HG03039 (cell line): ENCODE measurements around the gene DTWD2.
"Not testable (repeated sequence)": the region's sequence is repeated elsewhere in the genome, so short reads cannot be mapped to it uniquely, and the experiment has no call there.

Source experiments
- ATAC-seq: cut with Tn5 transposase; IDR thresholded peaks from one replicate; pipeline ENCODE4 v1.9.1; 2021; ENCODE audit warnings: mild to moderate bottlenecking, moderate library complexity; ENCODE audit not compliant: unreplicated experiment

DTWD2 gene

DNA sequence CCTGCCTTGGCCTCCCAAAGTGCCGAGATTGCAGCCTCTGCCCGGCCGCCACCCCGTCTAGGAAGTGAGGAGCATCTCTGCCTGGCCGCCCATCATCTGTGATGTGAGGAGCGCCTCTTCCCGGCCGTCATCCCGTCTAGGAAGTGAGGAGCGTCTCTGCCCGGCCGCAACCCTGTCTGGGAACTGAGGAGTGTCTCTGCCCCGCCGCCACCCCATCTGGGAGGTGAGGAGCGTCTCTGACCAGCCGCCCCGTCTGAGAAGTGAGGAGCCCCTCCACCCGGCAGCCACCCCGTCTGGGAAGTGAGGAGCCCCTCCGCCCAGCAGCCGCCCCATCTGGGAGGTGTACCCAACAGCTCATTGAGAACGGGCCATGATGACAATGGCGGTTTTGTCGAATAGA lies 10.5 kb upstream of the DTWD2 start:
- ATAC-seq, result not testable (repeated sequence)

DNA sequence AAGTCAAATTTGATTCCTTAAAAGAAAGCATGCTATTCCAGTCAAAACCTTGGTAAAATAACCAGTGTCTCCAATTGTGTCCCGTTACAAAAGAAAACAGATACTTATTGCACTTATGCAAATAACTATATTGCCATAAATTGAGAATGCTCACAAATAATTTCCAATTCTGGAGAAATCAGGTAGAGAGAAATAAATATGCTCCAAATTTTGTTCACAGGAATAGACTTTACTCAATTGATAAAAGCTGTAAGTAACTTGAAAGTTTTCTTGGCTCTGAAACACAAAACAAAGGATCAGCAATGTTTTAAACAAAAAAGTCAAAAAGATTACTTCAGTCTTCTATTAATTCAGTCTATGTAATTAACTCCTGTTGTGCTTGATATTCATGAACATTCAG lies 7.8 kb upstream of the DTWD2 start:
- no peak for ATAC-seq

GRCh38 chr5:118994595-118994994 lies 6.2 kb upstream of the DTWD2 start:
- no peak for ATAC-seq

DNA sequence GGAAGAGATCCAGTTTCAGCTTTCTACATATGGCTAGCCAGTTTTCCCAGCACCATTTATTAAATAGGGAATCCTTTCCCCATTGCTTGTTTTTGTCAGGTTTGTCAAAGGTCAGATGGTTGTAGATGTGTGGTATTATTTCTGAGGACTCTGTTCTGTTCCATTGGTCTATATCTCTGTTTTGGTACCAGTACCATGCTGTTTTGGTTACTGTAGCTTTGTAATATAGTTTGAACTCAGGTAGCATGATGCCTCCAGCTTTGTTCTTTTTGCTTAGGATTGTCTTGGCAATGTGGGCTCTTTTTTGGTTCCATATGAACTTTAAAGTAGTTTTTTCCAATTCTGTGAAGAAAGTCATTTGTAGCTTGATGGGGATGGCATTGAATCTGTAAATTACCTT lies 4.8 kb upstream of the DTWD2 start:
- not testable (repeated sequence) for ATAC-seq

- ATAC-seq, result not testable (repeated sequence)
Observed at GRCh38 chr5:118992055-118992454, 3.7 kb upstream of the DTWD2 start.

- ATAC-seq, result no peak
Observed at GRCh38 chr5:118990582-118990981, 2.2 kb upstream of the DTWD2 start.

- no peak for ATAC-seq
Observed at GRCh38 chr5:118989816-118990215, 1.5 kb upstream of the DTWD2 start.

DNA sequence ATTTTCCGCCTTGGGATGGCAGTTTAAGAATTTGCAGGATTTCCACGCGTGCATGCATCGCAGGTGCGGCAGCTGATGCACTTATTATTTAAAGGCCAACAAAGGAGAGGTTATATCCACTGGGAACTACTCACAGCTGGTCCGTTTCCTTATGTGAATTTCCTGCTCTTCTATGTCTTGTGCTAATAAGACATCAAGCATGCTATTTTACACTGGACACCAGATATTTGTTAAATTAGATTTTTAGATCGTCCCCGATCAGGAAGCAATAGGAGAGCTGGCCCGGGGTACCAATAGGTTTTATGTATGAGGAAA lies 476 bp upstream of the DTWD2 start:
- ATAC-seq, result no peak

GRCh38 chr5:118984602-118985001 lies 3.7 kb downstream of the DTWD2 start:
- no peak for ATAC-seq

DNA sequence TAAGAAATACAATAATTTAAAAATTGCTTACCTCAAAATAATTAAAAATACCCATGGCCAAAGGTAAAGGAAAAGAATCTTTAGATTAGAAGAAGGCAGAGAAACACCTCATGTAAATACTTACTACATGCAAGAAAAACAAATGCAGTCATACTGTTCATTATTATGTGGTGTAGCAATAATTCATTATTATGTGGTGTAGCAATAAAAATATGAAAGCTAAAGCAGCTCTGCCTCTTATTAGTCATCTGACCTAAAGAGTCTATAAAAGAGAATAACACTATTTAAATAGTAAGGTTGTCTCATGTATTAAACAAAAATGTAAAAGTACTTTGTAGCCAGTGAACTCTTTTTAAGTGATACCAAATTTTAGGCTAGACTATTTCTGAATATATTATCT lies 6.6 kb downstream of the DTWD2 start:
- ATAC-seq, result no peak

DNA sequence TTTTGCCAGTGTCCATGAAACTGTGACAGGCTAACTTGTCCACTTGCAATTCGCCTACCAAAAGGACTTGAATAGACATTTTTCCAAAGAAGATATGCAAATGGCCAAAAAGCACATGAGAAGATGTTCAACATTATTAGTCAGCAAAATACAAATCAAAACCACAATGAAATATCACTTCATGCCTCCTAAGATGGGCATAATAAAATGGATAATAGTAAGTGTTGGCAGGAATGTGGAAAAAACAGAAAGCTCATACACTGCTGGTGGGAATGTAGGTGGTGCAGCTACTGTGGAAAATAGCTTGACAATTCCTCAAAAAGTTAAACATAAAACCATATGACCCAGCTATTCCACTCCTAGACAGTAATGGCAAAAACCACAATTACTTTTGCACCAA lies 7.9 kb downstream of the DTWD2 start:
- ATAC-seq, result no peak

DNA sequence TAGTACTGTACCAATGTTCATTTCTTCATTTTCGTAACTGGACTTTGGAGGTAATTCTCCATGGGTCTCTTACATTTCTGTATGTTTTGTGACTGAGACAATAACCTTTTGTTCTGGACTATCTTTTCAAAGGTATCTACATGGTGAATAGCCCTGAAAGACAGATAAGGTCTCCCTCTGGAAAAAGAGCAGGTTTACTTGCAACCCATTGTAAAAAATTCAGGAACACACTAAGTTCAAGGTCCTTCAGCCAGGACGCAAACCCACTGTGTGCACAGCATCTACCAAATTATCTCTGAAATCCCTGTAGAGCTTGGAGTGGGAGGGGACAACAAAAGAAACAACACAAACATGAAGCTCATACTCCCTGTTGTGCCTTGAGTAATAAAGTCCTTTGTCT lies 8.3 kb downstream of the DTWD2 start:
- ATAC-seq, result no peak

DNA sequence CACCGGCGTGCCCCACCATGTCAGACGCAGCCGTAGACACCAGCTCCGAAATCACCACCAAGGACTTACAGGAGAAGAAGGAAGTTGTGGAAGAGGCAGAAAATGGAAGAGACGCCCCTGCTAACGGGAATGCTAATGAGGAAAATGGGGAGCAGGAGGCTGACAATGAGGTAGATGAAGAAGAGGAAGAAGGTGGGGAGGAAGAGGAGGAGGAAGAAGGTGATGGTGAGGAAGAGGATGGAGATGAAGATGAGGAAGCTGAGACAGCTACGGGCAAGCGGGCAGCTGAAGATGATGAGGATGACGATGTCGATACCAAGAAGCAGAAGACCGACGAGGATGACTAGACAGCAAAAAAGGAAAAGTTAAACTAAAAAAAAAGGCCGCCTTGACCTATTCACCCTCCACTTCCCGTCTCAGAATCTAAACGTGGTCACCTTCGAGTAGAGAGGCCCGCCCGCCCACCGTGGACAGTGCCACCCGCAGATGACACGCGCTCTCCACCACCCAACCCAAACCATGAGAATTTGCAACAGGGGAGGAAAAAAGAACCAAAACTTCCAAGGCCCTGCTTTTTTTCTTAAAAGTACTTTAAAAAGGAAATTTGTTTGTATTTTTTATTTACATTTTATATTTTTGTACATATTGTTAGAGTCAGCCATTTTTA lies 14.4 kb downstream of the DTWD2 start:
- ATAC-seq, result not testable (repeated sequence)

DNA sequence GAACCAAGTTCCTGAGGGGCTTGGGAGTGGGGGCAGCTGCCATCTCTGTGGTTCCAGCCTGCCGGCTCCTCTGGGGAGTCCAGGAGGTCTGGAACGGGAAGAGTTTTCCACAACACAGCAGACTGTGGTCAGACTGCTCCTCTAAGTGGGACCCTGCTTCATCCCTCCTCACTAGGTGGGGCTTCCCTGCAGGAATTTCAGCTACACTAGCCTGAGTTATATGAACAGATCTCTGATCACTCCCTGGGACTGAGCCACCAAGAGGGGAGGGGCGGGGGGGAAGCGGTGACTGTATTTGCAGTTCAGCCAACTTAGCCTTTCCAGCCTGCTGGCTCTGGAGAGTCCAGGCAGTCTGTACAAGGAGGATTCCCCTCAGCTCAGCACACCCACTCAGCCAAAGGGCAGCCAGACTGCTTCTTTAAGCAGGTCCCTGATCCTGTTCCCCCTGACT lies 19.4 kb downstream of the DTWD2 start:
- ATAC-seq, result no peak

DNA sequence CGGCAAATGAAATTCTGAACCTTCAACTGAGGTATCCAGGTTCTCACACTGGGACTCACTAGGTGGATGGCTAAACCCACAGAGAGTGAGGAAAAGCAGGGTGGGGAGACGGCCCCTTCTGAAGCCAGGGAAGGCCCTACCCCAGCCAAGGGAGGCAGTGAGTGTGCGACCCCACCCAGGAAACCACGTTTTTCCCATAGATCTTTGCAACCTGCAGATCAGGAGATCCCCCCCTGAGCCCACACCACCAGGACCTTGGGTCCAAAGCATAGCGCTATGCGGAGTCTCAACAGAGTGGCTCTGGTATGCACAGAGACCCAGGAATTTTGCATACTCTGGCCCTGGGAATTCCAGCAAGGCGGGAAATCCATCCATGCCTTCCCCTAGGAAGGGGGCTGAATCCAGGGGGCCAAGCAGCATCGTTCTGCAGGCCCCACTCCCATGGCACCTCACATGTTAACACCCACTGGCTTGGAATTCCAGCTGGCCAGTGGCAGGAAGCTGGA lies 19.9 kb downstream of the DTWD2 start:
- no peak for ATAC-seq

DNA sequence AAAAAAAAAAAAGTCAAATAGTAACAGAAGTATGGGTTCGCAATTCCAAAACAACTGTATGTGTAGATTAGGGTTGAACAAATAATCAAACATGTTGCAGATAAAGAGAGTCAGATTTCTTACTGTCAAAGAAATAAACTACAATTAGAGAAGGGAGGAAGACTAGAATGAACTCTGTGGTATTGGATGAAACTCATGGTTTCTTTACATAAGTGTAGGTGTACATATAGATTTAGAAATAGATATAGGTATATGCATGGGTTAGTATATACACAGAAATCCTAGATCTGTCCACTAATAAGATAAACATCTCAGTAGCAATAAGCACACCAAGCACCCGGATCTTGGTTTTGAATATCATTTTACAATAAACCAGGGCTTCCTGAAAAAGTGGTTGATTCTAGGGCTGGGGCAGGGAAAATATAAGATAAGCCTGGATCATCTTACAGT lies 21.3 kb downstream of the DTWD2 start:
- no peak for ATAC-seq

DNA sequence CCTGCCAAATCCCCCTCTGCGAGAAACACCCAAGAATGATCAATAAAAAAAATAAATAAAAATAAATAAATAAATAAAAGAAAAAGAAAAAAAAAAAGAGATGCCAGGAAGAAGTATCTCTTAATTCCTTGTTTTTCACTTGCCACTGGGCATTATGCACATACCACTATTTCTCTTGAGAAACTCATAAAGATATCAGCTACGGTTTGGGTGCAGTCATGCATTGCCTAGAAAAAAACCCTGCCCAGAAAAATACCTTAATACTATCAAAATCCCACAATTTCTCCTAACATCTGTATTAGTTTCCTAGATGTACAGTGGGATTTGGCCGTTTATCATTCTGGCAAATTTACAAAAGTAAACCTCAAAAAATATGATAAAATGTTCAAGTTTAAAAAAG lies 22.5 kb downstream of the DTWD2 start:
- ATAC-seq, result no peak

GRCh38 chr5:118964970-118965369 lies 23.4 kb downstream of the DTWD2 start:
- ATAC-seq, result not testable (repeated sequence)

DNA sequence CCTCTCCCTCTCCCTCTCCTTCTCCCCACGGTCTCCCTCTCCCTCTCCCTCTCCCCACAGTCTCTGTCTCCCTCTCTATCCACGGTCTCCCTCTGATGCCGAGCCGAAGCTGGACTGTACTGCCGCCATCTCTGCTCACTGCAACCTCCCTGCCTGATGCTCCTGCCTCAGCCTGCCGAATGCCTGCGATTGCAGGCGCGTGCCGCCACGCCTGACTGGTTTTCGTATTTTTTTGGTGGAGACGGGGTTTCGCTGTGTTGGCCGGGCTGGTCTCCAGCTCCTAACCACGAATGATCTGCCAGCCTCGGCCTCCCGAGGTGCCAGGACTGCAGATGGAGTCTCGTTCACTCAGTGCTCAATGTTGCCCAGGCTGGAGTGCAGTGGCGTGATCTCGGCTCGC lies 24.0 kb downstream of the DTWD2 start:
- not testable (repeated sequence) for ATAC-seq

DNA sequence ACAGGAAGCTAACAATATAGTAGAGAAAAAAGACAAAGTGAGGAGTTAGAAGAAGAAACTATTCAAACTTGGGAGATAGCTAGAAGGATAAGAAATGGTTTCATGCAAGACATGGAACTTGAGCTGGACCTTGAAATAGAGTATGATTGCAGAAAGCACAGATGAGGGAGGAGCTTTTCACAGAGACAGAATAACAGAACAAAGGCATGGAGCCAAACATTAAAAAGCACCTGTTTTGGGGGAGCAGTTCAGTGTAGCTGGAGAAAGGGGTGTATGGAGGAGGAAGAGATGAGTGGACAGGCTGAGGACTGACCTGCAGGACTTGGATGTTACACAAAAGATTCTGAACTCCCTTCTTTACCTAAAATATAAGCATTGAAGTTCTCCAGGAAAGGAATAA lies 25.2 kb downstream of the DTWD2 start:
- ATAC-seq, result no peak

DNA sequence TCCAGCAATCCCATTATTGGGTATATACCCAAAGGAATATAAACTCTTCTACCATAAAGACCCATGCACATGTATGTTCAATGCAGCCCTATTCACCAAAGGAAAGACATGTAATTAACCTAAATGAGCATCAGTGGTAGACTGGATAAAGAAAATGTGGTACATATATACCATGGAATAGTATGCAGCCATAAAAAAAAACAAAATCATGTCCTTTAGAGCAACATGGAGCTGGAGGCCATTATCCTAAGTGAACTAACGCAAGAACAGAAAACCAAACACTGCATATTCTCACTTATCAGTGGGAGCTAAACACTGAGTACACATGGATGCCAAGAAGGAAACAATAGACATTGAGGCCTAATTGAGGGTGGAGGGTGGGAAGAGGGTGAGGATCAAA lies 27.8 kb downstream of the DTWD2 start:
- ATAC-seq, result no peak

- no peak for ATAC-seq
Observed at GRCh38 chr5:118956727-118957126, 31.6 kb downstream of the DTWD2 start.

- ATAC-seq, result no peak
Observed at GRCh38 chr5:118953652-118954005, 34.7 kb downstream of the DTWD2 start.
